Measurements from ENCODE around the gene ACSF3. TPM values are rescaled to one million over a fixed set of nuclear protein-coding genes. Genes with fewer than 3 reads are reported as not detected.

Gene ACSF3
- total RNA-seq, 3 donors from 2014 or later, result 20.8 to 42.3 (median 40.4) TPM

- H3K9me3 ChIP-seq, result no peaks in the 10 kb centered on the region
- intact Hi-C loops (cut with DNase I; ENCODE audit: low total_unique reads), result no loop called here
- peaks cover 0 to 62% of the 10 kb centered on the region in 2 donors for H3K27me3 ChIP-seq
- H3K36me3 ChIP-seq, result no peaks in the 10 kb centered on the region
- TF ChIP-seq POLR2A (IDR thresholded peaks at IDR 0.05) (no peak), CTCF (IDR thresholded peaks at IDR 0.05) (no peak), POLR2AphosphoS5 (IDR thresholded peaks at IDR 0.05) (no peak)
- no peak overlapping the region for H3K4me3 ChIP-seq
- no peak overlapping the region for H3K27ac ChIP-seq
- DNase-seq (ENCODE audit: low spot score in 2 of 2), result no peak
- no peaks in the 10 kb centered on the region for H3K4me1 ChIP-seq
Measured at GRCh38 chr16:89060207-89060794, 33.4 kb upstream of the ACSF3 start.

GRCh38 chr16:89061086-89061485, 32.6 kb upstream of the ACSF3 start:
- no peaks in the 10 kb centered on the region for H3K9me3 ChIP-seq
- H3K27me3 ChIP-seq, result peaks cover 0 to 62% of the 10 kb centered on the region in 2 donors
- no peak overlapping the region for H3K4me3 ChIP-seq
- no peaks in the 10 kb centered on the region for H3K36me3 ChIP-seq
- no peak for DNase-seq (ENCODE audit: low spot score in 2 of 2)
- H3K4me1 ChIP-seq, result no peaks in the 10 kb centered on the region
- TF ChIP-seq CTCF (IDR thresholded peaks at IDR 0.05), result no peak
- no peak overlapping the region for H3K27ac ChIP-seq
- intact Hi-C loops (cut with DNase I; ENCODE audit: low total_unique reads), result no loop called here

- no peak for DNase-seq (ENCODE audit: low spot score in 2 of 2)
- Histone ChIP-seq H3K9me3 (no peaks in the 10 kb centered on the region), H3K4me1 (no peaks in the 10 kb centered on the region), H3K27ac (no peak overlapping the region), H3K4me3 (no peak overlapping the region), H3K36me3 (no peaks in the 10 kb centered on the region), H3K27me3 (peaks cover 0 to 61% of the 10 kb centered on the region in 2 donors)
- TF ChIP-seq POLR2A (IDR thresholded peaks at IDR 0.05) (no peak), CTCF (IDR thresholded peaks at IDR 0.05) (no peak), POLR2AphosphoS5 (IDR thresholded peaks at IDR 0.05) (no peak)
- intact Hi-C loops (cut with DNase I; ENCODE audit: low total_unique reads), result no loop called here
Measured at GRCh38 chr16:89061590-89062380, 31.9 kb upstream of the ACSF3 start.

- intact Hi-C loops (cut with DNase I; ENCODE audit: low total_unique reads), result no loop called here
- no peak for DNase-seq (ENCODE audit: low spot score in 2 of 2)
- H3K4me3 ChIP-seq, result no peak overlapping the region
- no peak for TF ChIP-seq POLR2A (IDR thresholded peaks at IDR 0.05)
- TF ChIP-seq POLR2AphosphoS5 (IDR thresholded peaks at IDR 0.05), result no peak
- TF ChIP-seq CTCF (IDR thresholded peaks at IDR 0.05), result no peak
- H3K27ac ChIP-seq, result no peak overlapping the region
- no peaks in the 10 kb centered on the region for H3K36me3 ChIP-seq
- H3K9me3 ChIP-seq, result no peaks in the 10 kb centered on the region
- no peaks in the 10 kb centered on the region for H3K4me1 ChIP-seq
- H3K27me3 ChIP-seq, result peaks cover 0 to 58% of the 10 kb centered on the region in 2 donors
Measured at GRCh38 chr16:89062389-89063345, 31.0 kb upstream of the ACSF3 start.

All from breast epithelium (tissue), 4 donors.